Sigmoid colon (tissue), 7 donors: Measurements from ENCODE around the gene PRAC2. TPM values are rescaled to one million over a fixed set of nuclear protein-coding genes. Genes with fewer than 3 reads are reported as not detected.

Experiments used
- DNase-seq: peaks from one replicate; pipeline ENCODE4 v3.0.0-alpha.2; 2019
- H3K27ac ChIP-seq, 4 donors: fragments of 200-600 bp; sonication (generic); one replicate each; pipeline ENCODE4 v1.5.1; 2016 to 2019; ENCODE audit warnings: mild to moderate bottlenecking in 1 of 4
- H3K27me3 ChIP-seq, 3 donors: fragments of 200-600 bp; sonication (generic); one replicate each; pipeline ENCODE4 v1.5.1; 2019; ENCODE audit warnings: mild to moderate bottlenecking in 1 of 3
- H3K36me3 ChIP-seq, 4 donors: fragments of 200-600 bp; sonication (generic); one replicate each; pipeline ENCODE4 v1.5.1; 2016 to 2019
- H3K4me1 ChIP-seq, 4 donors: fragments of 200-600 bp; sonication (generic); one replicate each; pipeline ENCODE4 v1.5.1; 2017 to 2019
- H3K4me3 ChIP-seq, 4 donors: fragments of 200-600 bp; sonication (generic); one replicate each; pipeline ENCODE4 v1.5.1; 2017 to 2019; ENCODE audit warnings: mild to moderate bottlenecking in 2 of 4, moderate library complexity in 1 of 4
- H3K9me3 ChIP-seq, 4 donors: fragments of 200-600 bp in 3 of 4; sonication (generic) in 3 of 4; one replicate each; pipeline versions ENCODE4 v1.5.1 to v1.6.1; 2013 to 2019
- CTCF ChIP-seq, 4 experiments: fragments of 450-650 bp in 3 of 4; fragments of 200-600 bp in 1 of 4; IDR thresholded peaks; one replicate each; pipeline ENCODE4 v1.5.1; 2016 to 2019; ENCODE audit warnings: antibody characterized with exemption in 4 of 4, mild to moderate bottlenecking in 3 of 4, moderate library complexity in 2 of 4
- EP300 ChIP-seq, 4 donors: sonication (generic); formaldehyde crosslinking; IDR thresholded peaks; one replicate each; pipeline ENCODE4 v1.6.1; 2017; ENCODE audit warnings: antibody characterized with exemption in 4 of 4
- POLR2A ChIP-seq, 2 donors: fragments of 450-650 bp; IDR thresholded peaks; one replicate each; pipeline ENCODE4 v1.6.1; 2016; ENCODE audit warnings: antibody characterized with exemption in 2 of 2, mild to moderate bottlenecking in 2 of 2, moderate library complexity in 2 of 2
- POLR2AphosphoS5 ChIP-seq, 4 donors: sonication (generic); formaldehyde crosslinking; IDR thresholded peaks; one replicate each; pipeline ENCODE4 v1.6.1; 2017; ENCODE audit warnings: antibody characterized with exemption in 4 of 4
- WGBS, 2 donors: extraction: QIAGEN DNeasy Blood & Tissue Kit; methylation state at CpG; one replicate each; pipeline ENCODE4 v1.1.7; 2013; 5-methylcytosine and 5-hydroxymethylcytosine counted together
- intact Hi-C: fragments of 100-400 bp; cut with DNase I; formaldehyde crosslinking; loops from one replicate; pipeline ENCODE4 v1.15.1; 2023
- polyA plus RNA-seq, 3 donors: library from polyadenylated mRNA; stranded (reverse); fragments of 200-250 nt; gene quantifications; one replicate each; pipeline ENCODE4 v1.2.3, GENCODE V29; 2013
- total RNA-seq, 4 donors: library from RNA; depleted of rRNA; stranded (reverse); fragments of >200 nt; gene quantifications; one replicate each; pipeline ENCODE4 v1.1.0, GENCODE V29; 2016
- donor health status: healthy with polysubstance abuse.
- donor health status: Bipolar disorder and iron deficiency.
- donor health status: healthy.

Gene PRAC2
- total and polyA plus RNA-seq, 7 donors, result 2.1 to 20.3 (median 12.4) TPM; not detected in 3

GRCh38 chr17:48720266-48721008 lies 2.5 kb upstream of the PRAC2 start:
- Histone ChIP-seq H3K9me3 (no peaks in the 10 kb centered on the region), H3K27me3 (peaks cover 68 to 100% (median 100%) of the 10 kb centered on the region in 3 donors), H3K4me1 (peaks cover 0 to 46% (median 42%) of the 10 kb centered on the region in 4 donors), H3K27ac (peak overlapping the region in 1 of 4 donors; percentile 49), H3K36me3 (no peaks in the 10 kb centered on the region), H3K4me3 (peak overlapping the region in 1 of 4 donors; percentile 8)
- intact Hi-C loops, result no loop called here
- DNase-seq, result peak; percentile 9
- no peak for TF ChIP-seq POLR2AphosphoS5 (IDR thresholded peaks at IDR 0.05)
- no peak for TF ChIP-seq EP300 (IDR thresholded peaks at IDR 0.05)
- TF ChIP-seq CTCF (IDR thresholded peaks at IDR 0.05), result no peak
- no peak for TF ChIP-seq POLR2A (IDR thresholded peaks at IDR 0.05)
- 16 to 30% methylated on average over 11 of the region's 11 CpGs for WGBS, 2 donors

- no peaks in the 10 kb centered on the region for H3K9me3 ChIP-seq
- intact Hi-C loops, result no loop called here
- 38 to 60% methylated on average over 1 of the region's 1 CpG for WGBS, 2 donors
- peaks cover 0 to 49% (median 44%) of the 10 kb centered on the region in 4 donors for H3K4me1 ChIP-seq
- peak overlapping the region in 1 of 4 donors; percentile 49 for H3K27ac ChIP-seq
- H3K4me3 ChIP-seq, result no peak overlapping the region
- no peaks in the 10 kb centered on the region for H3K36me3 ChIP-seq
- peak; percentile 22 for DNase-seq
- H3K27me3 ChIP-seq, result peaks cover 68 to 100% (median 100%) of the 10 kb centered on the region in 3 donors
- no peak for TF ChIP-seq POLR2A (IDR thresholded peaks at IDR 0.05)
- no peak for TF ChIP-seq EP300 (IDR thresholded peaks at IDR 0.05)
- no peak for TF ChIP-seq CTCF (IDR thresholded peaks at IDR 0.05)
- no peak for TF ChIP-seq POLR2AphosphoS5 (IDR thresholded peaks at IDR 0.05)
Measured at GRCh38 chr17:48721009-48721402, 2.0 kb upstream of the PRAC2 start.

DNA sequence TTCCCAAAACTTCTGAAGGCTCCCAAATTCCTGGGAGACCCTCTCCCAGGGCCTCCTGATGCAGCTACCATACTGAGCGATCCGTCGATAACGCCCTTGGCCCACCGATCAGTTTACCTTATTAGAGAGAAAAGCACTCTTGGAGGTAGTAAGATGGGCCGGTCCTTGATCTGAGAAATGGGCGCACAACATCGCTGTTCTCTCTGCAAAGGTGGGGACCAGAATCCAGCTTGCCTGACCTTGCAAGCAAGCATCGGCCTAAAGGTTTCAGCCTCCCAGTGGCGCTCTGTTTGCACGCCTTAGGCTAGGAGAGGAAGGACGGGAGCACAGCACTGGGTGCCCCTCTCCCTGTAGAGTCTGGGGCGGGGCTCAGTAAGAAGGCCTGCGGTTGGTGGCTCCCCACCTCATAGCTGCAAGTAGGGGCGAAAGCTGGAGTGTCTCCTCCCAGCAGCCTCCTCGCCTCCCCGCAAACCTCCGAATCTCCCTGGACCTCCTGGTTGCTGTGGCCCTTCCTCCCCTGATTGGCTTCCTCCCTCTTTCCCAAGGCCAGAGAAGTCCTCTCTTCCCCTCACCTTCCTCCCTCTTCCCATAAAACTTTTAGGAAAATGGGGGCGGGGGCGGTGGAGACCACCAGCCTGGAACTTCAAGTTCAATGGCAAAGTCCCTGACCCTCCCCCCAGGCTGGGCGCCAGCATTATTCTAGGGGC lies 631 bp upstream of the PRAC2 start, which contains the start of gene PRAC1:
Gene PRAC1, minus strand, starts transcription at position 318 of the 707 bp plus-strand sequence. Its CDS starts 126 bp downstream, at position 192.
- no peaks in the 10 kb centered on the region for H3K36me3 ChIP-seq
- TF ChIP-seq CTCF (IDR thresholded peaks at IDR 0.05) (no peak), POLR2A (IDR thresholded peaks at IDR 0.05) (peak in 1 of 2 donors; percentile 64), EP300 (IDR thresholded peaks at IDR 0.05) (no peak), POLR2AphosphoS5 (IDR thresholded peaks at IDR 0.05) (peak in 1 of 4 donors; percentile 33)
- peaks cover 66 to 100% (median 100%) of the 10 kb centered on the region in 3 donors for H3K27me3 ChIP-seq
- H3K27ac ChIP-seq, result peak within 1 kb of the TSS in 2 of 4 donors; percentile 15 to 17
- DNase-seq, result peak; percentile 53
- peak within 1 kb of the TSS in 2 of 4 donors; percentile 4 to 8 for H3K4me3 ChIP-seq
- H3K4me1 ChIP-seq, result peaks cover 0 to 49% (median 44%) of the 10 kb centered on the region in 4 donors
- no peaks in the 10 kb centered on the region for H3K9me3 ChIP-seq
- intact Hi-C loops, result no loop called here
- 7 to 25% methylated on average over 21 of the region's 21 CpGs for WGBS, 2 donors

- 6% methylated on average over 42 of the region's 42 CpGs for WGBS, 2 donors
- Histone ChIP-seq H3K27me3 (peaks cover 74 to 100% (median 100%) of the 10 kb centered on the region in 3 donors), H3K27ac (peak overlapping the region in 1 of 4 donors; percentile 17), H3K4me1 (peaks cover 0 to 51% (median 45%) of the 10 kb centered on the region in 4 donors), H3K9me3 (no peaks in the 10 kb centered on the region), H3K36me3 (no peaks in the 10 kb centered on the region), H3K4me3 (peak overlapping the region in 2 of 4 donors; percentile 3 to 4)
- peak; percentile 53 for DNase-seq
- TF ChIP-seq CTCF (IDR thresholded peaks at IDR 0.05), result no peak
- intact Hi-C loops, result loop anchor here (1.0 to 2.0 kb wide), 3 partner anchors 53 to 155 kb away; no protein-coding TSS in a partner anchor
Measured at GRCh38 chr17:48723423-48724250, 652 bp downstream of the PRAC2 start.
